Measurements from ENCODE around the gene APOE.
"Not testable (repeated sequence)": the region's sequence is repeated elsewhere in the genome, so short reads cannot be mapped to it uniquely, and the experiment has no call there.

APOE gene

GRCh38 chr19:44908074-44908835 lies 2.7 kb downstream of the APOE start:
- in situ Hi-C loops (cut with MboI; ENCODE audit: low sequenced_read_pairs) = no loop called here

DNA sequence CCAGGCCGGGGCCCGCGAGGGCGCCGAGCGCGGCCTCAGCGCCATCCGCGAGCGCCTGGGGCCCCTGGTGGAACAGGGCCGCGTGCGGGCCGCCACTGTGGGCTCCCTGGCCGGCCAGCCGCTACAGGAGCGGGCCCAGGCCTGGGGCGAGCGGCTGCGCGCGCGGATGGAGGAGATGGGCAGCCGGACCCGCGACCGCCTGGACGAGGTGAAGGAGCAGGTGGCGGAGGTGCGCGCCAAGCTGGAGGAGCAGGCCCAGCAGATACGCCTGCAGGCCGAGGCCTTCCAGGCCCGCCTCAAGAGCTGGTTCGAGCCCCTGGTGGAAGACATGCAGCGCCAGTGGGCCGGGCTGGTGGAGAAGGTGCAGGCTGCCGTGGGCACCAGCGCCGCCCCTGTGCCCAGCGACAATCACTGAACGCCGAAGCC lies 3.3 kb downstream of the APOE start:
- in situ Hi-C loops (cut with MboI; ENCODE audit: low sequenced_read_pairs) = no loop called here

- in situ Hi-C loops (cut with MboI; ENCODE audit: low sequenced_read_pairs) = no loop called here
These were observed 4.2 kb downstream of the APOE start for GRCh38 chr19:44909775-44910174.

DNA sequence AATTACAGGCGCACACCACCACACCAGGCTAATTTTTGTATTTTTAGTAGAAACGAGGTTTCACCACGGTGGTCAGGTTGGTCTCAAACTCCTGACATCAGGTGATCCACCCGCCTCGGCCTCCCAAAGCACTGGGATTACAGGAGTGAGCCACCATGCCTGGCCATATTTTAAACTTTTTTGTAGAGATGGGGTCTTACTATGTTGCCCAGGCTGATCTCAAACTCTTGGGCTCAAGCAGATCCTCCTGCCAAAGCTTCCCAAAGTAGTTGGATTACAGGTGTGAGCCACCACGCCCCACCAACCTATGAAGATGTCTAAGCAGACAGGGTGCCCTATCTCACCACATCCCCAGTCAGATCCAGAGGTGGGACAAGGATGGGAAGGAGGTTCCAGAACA lies 6.3 kb downstream of the APOE start:
- in situ Hi-C loops (cut with MboI; ENCODE audit: low sequenced_read_pairs) = not testable (repeated sequence)

DNA sequence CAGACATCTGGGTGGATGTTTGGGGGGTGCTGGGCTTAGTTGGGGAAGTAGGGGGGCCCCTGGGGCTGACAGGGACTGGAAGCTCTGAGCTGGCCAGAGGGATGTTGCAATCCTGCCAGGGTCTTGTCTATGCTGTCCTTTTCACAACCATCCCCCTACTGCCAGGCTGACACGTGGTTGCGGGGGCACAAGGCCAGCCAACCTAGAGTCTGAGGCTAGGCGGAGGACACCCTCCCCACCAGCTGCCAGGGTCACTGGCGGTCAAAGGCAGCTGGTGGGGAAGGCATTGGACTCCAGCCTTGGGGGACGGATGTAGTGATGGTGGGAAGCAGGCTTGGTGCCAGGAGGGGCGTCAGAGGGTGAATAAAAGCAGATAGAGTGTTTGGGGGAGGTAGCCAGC lies 7.3 kb downstream of the APOE start:
- in situ Hi-C loops (cut with MboI; ENCODE audit: low sequenced_read_pairs) = no loop called here

- in situ Hi-C loops (cut with MboI; ENCODE audit: low sequenced_read_pairs) = not testable (repeated sequence)
These were observed 8.2 kb downstream of the APOE start for GRCh38 chr19:44913512-44914432.

- in situ Hi-C loops (cut with MboI; ENCODE audit: low sequenced_read_pairs) = not testable (repeated sequence)
These were observed 9.0 kb downstream of the APOE start, which contains the start of gene APOC1 for GRCh38 chr19:44914433-44915206. Gene APOC1, plus strand, starts transcription at chr19:44914608. Its CDS starts 284 bp downstream, at chr19:44914892.

GRCh38 chr19:44924243-44924725 lies 18.7 kb downstream of the APOE start:
- in situ Hi-C loops (cut with MboI; ENCODE audit: low sequenced_read_pairs) = no loop called here

DNA sequence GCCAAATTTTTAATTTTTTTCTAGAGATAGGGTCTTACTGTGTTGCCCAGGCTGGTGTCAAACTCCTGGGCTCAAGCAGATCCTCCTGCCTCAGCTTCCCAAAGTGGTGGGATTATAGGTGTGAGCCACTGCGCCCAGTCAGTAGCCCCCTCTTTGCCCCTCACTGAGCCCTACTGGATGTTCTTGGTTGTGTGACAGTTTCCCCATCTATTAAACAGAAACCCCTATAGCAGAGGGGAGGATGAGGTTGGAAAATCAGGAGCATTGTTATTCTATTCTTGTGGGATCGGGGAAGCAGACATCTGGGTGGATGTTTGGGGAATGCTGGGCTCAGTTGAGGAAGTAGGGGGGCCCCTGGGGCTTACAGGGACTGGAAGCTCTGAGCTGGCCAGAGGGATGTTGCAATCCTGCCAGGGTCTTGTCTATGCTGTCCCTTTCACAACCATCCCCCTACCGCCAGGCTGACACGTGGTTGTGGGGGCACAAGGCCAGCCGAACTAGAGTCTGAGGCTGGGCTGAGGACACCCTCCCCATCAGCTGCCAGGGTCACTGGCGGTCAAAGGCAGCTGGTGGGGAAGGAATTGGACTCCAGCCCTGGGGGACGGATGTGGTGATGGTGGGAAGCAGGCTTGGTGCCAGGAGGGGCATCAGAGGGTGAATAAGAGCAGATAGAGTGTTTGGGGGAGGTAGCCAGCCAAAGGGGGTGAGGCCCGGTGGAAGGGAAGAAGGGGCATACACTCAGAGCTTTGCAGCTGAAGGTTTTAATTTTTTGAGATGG lies 19.7 kb downstream of the APOE start:
- in situ Hi-C loops (cut with MboI; ENCODE audit: low sequenced_read_pairs) = no loop called here

DNA sequence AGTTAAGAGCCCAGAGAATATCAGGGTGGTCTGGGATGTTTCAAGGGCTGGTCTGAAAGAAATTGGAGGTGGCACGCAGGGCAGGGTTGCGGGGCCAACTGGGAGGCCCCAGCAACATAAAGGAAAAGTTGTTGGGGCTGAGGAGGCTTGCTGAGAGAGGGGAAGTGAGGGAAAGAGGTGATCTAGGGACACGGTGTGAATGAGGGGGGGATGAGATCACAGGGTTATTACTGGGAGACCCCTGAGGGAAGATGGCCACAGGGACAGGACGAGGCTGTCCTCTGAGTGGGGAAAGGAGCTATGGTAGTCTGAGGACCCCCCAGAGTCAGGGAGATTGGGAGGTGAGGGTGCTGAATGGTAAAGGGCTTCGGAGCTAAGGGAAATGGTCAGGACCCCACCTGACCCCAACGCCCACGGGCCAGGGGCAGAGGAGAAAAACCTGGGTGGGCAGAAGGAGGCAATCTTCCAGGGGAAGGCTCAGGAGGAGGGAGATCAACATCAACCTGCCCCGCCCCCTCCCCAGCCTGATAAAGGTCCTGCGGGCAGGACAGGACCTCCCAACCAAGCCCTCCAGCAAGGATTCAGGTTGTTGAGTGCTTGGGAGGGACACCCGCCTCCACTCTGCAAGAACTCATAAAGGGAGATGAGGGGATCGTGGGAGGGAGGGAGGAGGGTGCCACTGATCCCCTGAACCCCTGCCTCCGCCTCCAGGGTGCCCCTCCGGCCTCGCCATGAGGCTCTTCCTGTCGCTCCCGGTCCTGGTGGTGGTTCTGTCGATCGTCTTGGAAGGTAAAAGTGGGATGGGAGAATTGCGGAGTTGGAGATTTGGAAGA lies 20.9 kb downstream of the APOE start:
- in situ Hi-C loops (cut with MboI; ENCODE audit: low sequenced_read_pairs) = not testable (repeated sequence)

- in situ Hi-C loops (cut with MboI; ENCODE audit: low sequenced_read_pairs) = no loop called here
These were observed 22.1 kb downstream of the APOE start for GRCh38 chr19:44927746-44928145.

- in situ Hi-C loops (cut with MboI; ENCODE audit: low sequenced_read_pairs) = no loop called here
These were observed 24.5 kb downstream of the APOE start for GRCh38 chr19:44930088-44930487.

DNA sequence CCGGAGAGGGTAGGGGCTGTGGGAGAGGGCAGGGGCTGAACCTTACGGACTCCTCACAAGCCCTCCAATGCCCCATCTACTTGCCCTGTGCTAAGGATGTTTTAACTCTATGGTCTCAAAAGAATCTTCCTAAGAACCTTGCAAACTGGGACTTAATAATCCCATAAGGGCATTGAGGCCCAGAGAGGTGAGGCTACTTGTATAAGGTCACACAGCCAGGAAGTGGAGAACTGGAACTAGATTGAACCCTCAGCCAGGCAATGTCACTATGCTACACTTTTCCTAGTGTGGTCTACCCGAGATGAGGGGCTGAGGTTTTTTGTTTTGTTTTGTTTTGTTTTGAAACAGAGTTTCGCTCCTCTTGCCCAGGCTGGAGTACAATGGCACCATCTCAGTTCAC lies 25.9 kb downstream of the APOE start:
- in situ Hi-C loops (cut with MboI; ENCODE audit: low sequenced_read_pairs) = no loop called here

- in situ Hi-C loops (cut with MboI; ENCODE audit: low sequenced_read_pairs) = no loop called here
These were observed 34.1 kb downstream of the APOE start for GRCh38 chr19:44939668-44940067.

DNA sequence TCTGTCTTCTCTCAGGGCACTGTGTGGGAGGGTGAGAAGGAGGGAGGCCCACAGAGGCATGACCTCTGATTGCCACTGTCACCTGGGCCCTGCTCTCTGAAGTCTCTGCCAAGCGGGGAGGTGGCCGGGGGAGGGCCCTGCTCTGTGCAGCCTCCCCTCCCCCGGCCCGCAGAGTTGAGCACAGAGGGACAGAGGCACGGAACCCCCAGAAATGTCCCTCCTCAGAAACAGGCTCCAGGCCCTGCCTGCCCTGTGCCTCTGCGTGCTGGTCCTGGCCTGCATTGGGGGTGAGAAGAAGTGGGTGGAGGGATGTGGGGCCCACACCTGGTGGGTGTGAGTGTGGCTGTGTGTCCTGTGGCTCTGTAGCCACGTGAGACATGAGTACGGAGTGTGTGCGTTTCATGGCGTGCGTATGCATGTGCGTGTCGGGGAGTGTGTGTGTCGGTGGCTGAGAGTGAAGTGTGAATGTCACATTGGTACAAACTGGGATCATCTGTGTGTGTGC lies 36.5 kb downstream of the APOE start, which contains the start of gene APOC4:
Gene APOC4 (plus strand): TSS at position 171 of the 505 bp plus-strand sequence. CDS start 41 bp downstream, at position 212.
- in situ Hi-C loops (cut with MboI; ENCODE audit: low sequenced_read_pairs) = no loop called here

DNA sequence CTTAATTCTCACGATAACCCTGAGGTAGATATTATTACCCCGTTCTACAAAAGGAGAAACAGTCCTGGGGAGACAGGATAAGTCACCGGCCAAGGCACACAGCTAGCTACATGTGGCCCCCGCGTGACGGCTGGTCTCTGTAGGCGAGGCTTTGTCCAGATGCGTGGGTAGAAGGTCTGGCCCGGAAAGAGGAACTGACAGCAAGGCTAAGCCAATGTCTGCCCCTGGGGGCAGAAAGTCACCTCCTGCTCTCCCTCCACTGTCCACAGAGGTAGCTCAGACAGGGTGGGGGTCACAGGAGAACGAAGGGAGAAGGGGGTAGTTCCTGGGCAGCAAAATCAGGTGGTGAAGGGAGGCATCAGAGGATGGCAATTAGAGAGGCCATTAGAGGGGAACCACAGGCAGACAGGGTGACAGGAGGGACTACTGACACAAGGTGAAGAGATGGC lies 38.2 kb downstream of the APOE start:
- in situ Hi-C loops (cut with MboI; ENCODE audit: low sequenced_read_pairs) = no loop called here

- in situ Hi-C loops (cut with MboI; ENCODE audit: low sequenced_read_pairs) = no loop called here
These were observed 41.5 kb downstream of the APOE start for GRCh38 chr19:44947041-44947581.

GRCh38 chr19:44948237-44948636 lies 42.6 kb downstream of the APOE start:
- in situ Hi-C loops (cut with MboI; ENCODE audit: low sequenced_read_pairs) = no loop called here

Data from HL-60/S4 treated with phorbol 12-myristate 13-acetate at 8.2 ng/mL for 4 days and 3 days (cell line).